ENCODE data around the gene KLHL21.
"Not testable (repeated sequence)": the region's sequence is repeated elsewhere in the genome, so short reads cannot be mapped to it uniquely, and the experiment has no call there.

KLHL21 gene

GRCh38 chr1:6640867-6641266 lies 38.2 kb upstream of the KLHL21 start:
- not testable (repeated sequence) for H3K4me1 ChIP-seq (ENCODE audit: control insufficient read depth, low read depth, low read length); H3K79me2 ChIP-seq (ENCODE audit: control insufficient read depth, insufficient read depth, low read length); H2BK15ac ChIP-seq (replicated peaks; ENCODE audit: low read depth); H3K4ac ChIP-seq (ENCODE audit: low read depth, low read length); H3K23ac ChIP-seq (ENCODE audit: low read length); H3K56ac ChIP-seq (ENCODE audit: low read length); H3K27ac ChIP-seq (ENCODE audit: low read depth, low read length); H2BK5ac ChIP-seq (ENCODE audit: low read length); DNase-seq; H4K5ac ChIP-seq (ENCODE audit: low read length); H3K9ac ChIP-seq (ENCODE audit: low read length); H3K4me2 ChIP-seq (ENCODE audit: low read length); H2AK5ac ChIP-seq (ENCODE audit: low read length); H2BK120ac ChIP-seq (ENCODE audit: low read depth, low read length); H3K27me3 ChIP-seq (ENCODE audit: insufficient read depth, low read length, poor library complexity); H3K4me3 ChIP-seq (ENCODE audit: low read length); H3K18ac ChIP-seq (ENCODE audit: low read length); H3K79me1 ChIP-seq (ENCODE audit: low read length); H4K8ac ChIP-seq (ENCODE audit: low read depth, low read length)
- no CpG with 5 or more reads among the region's 3 CpGs for WGBS (ENCODE audit: extremely low coverage, insufficient coverage, low lambda C conversion rate)
- peaks cover 24% of the 10 kb centered on the region for H3K36me3 ChIP-seq (ENCODE audit: control insufficient read depth, insufficient read depth, low read length)

- Histone ChIP-seq H2BK120ac (ENCODE audit: low read depth, low read length) (no peak overlapping the region), H3K79me1 (ENCODE audit: low read length) (no peaks in the 10 kb centered on the region), H3K4me3 (ENCODE audit: low read length) (no peak overlapping the region), H3K27me3 (ENCODE audit: insufficient read depth, low read length, poor library complexity) (no peaks in the 10 kb centered on the region), H4K8ac (ENCODE audit: low read depth, low read length) (no peak overlapping the region), H3K18ac (ENCODE audit: low read length) (no peak overlapping the region), H2BK5ac (ENCODE audit: low read length) (no peak overlapping the region), H2BK15ac (replicated peaks; ENCODE audit: low read depth) (no peak overlapping the region), H3K9ac (ENCODE audit: low read length) (no peak overlapping the region), H3K79me2 (ENCODE audit: control insufficient read depth, insufficient read depth, low read length) (no peaks in the 10 kb centered on the region), H4K5ac (ENCODE audit: low read length) (no peak overlapping the region), H3K4me2 (ENCODE audit: low read length) (no peak overlapping the region), H3K4me1 (ENCODE audit: control insufficient read depth, low read depth, low read length) (no peaks in the 10 kb centered on the region), H3K36me3 (ENCODE audit: control insufficient read depth, insufficient read depth, low read length) (peaks cover 16% of the 10 kb centered on the region), H3K27ac (ENCODE audit: low read depth, low read length) (no peak overlapping the region), H3K56ac (ENCODE audit: low read length) (no peak overlapping the region), H2AK5ac (ENCODE audit: low read length) (no peak overlapping the region), H3K4ac (ENCODE audit: low read depth, low read length) (no peak overlapping the region), H3K23ac (ENCODE audit: low read length) (no peak overlapping the region)
- WGBS (ENCODE audit: extremely low coverage, insufficient coverage, low lambda C conversion rate): no CpG with 5 or more reads among the region's 18 CpGs
- DNase-seq: no peak
Measured at GRCh38 chr1:6638226-6638625, 35.6 kb upstream of the KLHL21 start.

- Histone ChIP-seq H2BK120ac (ENCODE audit: low read depth, low read length) (no peak overlapping the region), H3K79me2 (ENCODE audit: control insufficient read depth, insufficient read depth, low read length) (no peaks in the 10 kb centered on the region), H2BK15ac (replicated peaks; ENCODE audit: low read depth) (no peak overlapping the region), H4K5ac (ENCODE audit: low read length) (no peak overlapping the region), H3K4me2 (ENCODE audit: low read length) (no peak overlapping the region), H3K4me3 (ENCODE audit: low read length) (no peak overlapping the region), H3K27me3 (ENCODE audit: insufficient read depth, low read length, poor library complexity) (no peaks in the 10 kb centered on the region), H3K79me1 (ENCODE audit: low read length) (no peaks in the 10 kb centered on the region), H3K27ac (ENCODE audit: low read depth, low read length) (no peak overlapping the region), H3K4ac (ENCODE audit: low read depth, low read length) (no peak overlapping the region), H3K4me1 (ENCODE audit: control insufficient read depth, low read depth, low read length) (no peaks in the 10 kb centered on the region), H3K23ac (ENCODE audit: low read length) (no peak overlapping the region), H4K8ac (ENCODE audit: low read depth, low read length) (no peak overlapping the region), H3K36me3 (ENCODE audit: control insufficient read depth, insufficient read depth, low read length) (peaks cover 16% of the 10 kb centered on the region), H2BK5ac (ENCODE audit: low read length) (no peak overlapping the region), H3K9ac (ENCODE audit: low read length) (no peak overlapping the region), H3K56ac (ENCODE audit: low read length) (no peak overlapping the region), H2AK5ac (ENCODE audit: low read length) (no peak overlapping the region), H3K18ac (ENCODE audit: low read length) (no peak overlapping the region)
- no peak for DNase-seq
- WGBS (ENCODE audit: extremely low coverage, insufficient coverage, low lambda C conversion rate): no CpG with 5 or more reads among the region's 9 CpGs
Measured at GRCh38 chr1:6637770-6638169, 35.1 kb upstream of the KLHL21 start.

- H3K4me3 ChIP-seq (ENCODE audit: low read length); H2BK15ac ChIP-seq (replicated peaks; ENCODE audit: low read depth); H3K27ac ChIP-seq (ENCODE audit: low read depth, low read length); H4K5ac ChIP-seq (ENCODE audit: low read length); H3K27me3 ChIP-seq (ENCODE audit: insufficient read depth, low read length, poor library complexity); H3K23ac ChIP-seq (ENCODE audit: low read length); H2AK5ac ChIP-seq (ENCODE audit: low read length); H3K79me1 ChIP-seq (ENCODE audit: low read length); H3K18ac ChIP-seq (ENCODE audit: low read length); H3K4ac ChIP-seq (ENCODE audit: low read depth, low read length); H3K56ac ChIP-seq (ENCODE audit: low read length); H2BK120ac ChIP-seq (ENCODE audit: low read depth, low read length); H2BK5ac ChIP-seq (ENCODE audit: low read length); H4K8ac ChIP-seq (ENCODE audit: low read depth, low read length); H3K4me2 ChIP-seq (ENCODE audit: low read length); H3K79me2 ChIP-seq (ENCODE audit: control insufficient read depth, insufficient read depth, low read length); H3K4me1 ChIP-seq (ENCODE audit: control insufficient read depth, low read depth, low read length); DNase-seq; H3K9ac ChIP-seq (ENCODE audit: low read length): not testable (repeated sequence)
- no CpG with 5 or more reads among the region's 6 CpGs for WGBS (ENCODE audit: extremely low coverage, insufficient coverage, low lambda C conversion rate)
- H3K36me3 ChIP-seq (ENCODE audit: control insufficient read depth, insufficient read depth, low read length): peaks cover 16% of the 10 kb centered on the region
Measured at GRCh38 chr1:6636778-6637177, 34.1 kb upstream of the KLHL21 start.

GRCh38 chr1:6635910-6636760 lies 33.5 kb upstream of the KLHL21 start:
- no peak for DNase-seq
- Histone ChIP-seq H3K4ac (ENCODE audit: low read depth, low read length) (no peak overlapping the region), H3K4me3 (ENCODE audit: low read length) (no peak overlapping the region), H3K79me1 (ENCODE audit: low read length) (no peaks in the 10 kb centered on the region), H3K79me2 (ENCODE audit: control insufficient read depth, insufficient read depth, low read length) (no peaks in the 10 kb centered on the region), H3K56ac (ENCODE audit: low read length) (no peak overlapping the region), H3K18ac (ENCODE audit: low read length) (no peak overlapping the region), H3K27ac (ENCODE audit: low read depth, low read length) (no peak overlapping the region), H3K9ac (ENCODE audit: low read length) (no peak overlapping the region), H3K36me3 (ENCODE audit: control insufficient read depth, insufficient read depth, low read length) (peaks cover 16% of the 10 kb centered on the region), H3K27me3 (ENCODE audit: insufficient read depth, low read length, poor library complexity) (no peaks in the 10 kb centered on the region), H2BK5ac (ENCODE audit: low read length) (no peak overlapping the region), H4K5ac (ENCODE audit: low read length) (no peak overlapping the region), H2BK15ac (replicated peaks; ENCODE audit: low read depth) (no peak overlapping the region), H3K4me1 (ENCODE audit: control insufficient read depth, low read depth, low read length) (no peaks in the 10 kb centered on the region), H3K23ac (ENCODE audit: low read length) (no peak overlapping the region), H2AK5ac (ENCODE audit: low read length) (no peak overlapping the region), H3K4me2 (ENCODE audit: low read length) (no peak overlapping the region), H4K8ac (ENCODE audit: low read depth, low read length) (no peak overlapping the region), H2BK120ac (ENCODE audit: low read depth, low read length) (no peak overlapping the region)
- no CpG with 5 or more reads among the region's 16 CpGs for WGBS (ENCODE audit: extremely low coverage, insufficient coverage, low lambda C conversion rate)
